Measurements from ENCODE around the gene DEDD2. TPM values are rescaled to one million over a fixed set of nuclear protein-coding genes. Genes with fewer than 3 reads are reported as not detected.
A peak's percentile ranks its signal among the peaks of the same experiment; 100 is the strongest.

The DEDD2 gene
- total RNA-seq, 2 experiments from 2014 or later: 31.8 to 36.0 TPM

DNA sequence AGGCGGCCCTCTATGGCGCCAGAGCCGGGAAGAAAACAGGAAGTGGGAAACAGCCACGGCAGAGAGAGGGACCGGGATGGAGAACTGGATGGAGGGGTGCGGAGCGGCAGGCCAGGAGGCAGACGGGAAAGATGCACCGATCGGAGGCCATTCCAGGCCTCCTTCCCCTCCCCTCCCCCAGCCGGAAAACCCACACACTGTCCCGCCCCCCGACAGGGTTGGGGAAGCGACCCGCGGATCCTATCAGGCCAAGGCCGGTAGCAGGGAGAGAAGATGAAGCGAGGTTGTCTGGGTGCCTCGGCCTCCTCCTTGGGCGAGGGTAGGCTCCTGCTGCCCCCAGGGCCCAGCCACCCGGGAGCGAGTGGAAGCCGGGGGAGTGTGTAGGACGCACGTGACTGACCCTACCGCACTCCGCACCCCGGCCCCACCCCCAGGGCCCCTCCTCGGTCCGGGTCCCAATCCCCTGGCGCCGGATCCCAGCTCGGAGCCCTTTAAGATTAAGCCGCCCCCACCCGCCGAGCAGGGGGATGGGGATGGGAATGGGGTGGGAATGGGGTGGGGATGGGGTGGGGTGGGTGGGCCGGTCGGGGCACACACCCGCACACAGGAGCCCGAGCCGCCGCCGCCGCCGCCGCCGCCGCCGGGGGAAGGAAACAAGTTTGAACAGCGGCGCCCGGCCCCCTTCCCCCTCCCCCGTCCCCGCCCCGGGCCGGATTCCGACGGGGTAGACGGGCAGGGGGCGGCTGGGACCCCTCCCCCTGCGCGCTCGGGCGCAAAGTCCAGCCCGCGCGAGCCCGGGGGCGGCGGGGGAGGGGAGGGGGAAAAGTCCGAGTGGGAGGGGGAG lies 36.0 kb upstream of the DEDD2 start:
- Mint-ChIP-seq H3K36me3 (ENCODE audit: low read depth) (peaks cover 12% of the 10 kb centered on the region), H3K4me3 (peak overlapping the region; percentile 84), H3K9me3 (ENCODE audit: insufficient read depth) (no peaks in the 10 kb centered on the region), H3K27ac (peak overlapping the region; percentile 89), H3K4me1 (ENCODE audit: low read depth) (peaks cover 36% of the 10 kb centered on the region), H3K27me3 (ENCODE audit: low read depth) (peaks cover 7% of the 10 kb centered on the region)
- DNase-seq: peak; percentile 70
- peak; percentile 28 for ATAC-seq
- ChIA-PET CTCF (no interaction called here), POLR2A (interaction anchor here (1.5 to 1.7 kb wide), 2 partner anchors 17 to 33 kb away, joined by 3 to 6 read pairs; partner anchors contain the start of gene ZNF526)

DNA sequence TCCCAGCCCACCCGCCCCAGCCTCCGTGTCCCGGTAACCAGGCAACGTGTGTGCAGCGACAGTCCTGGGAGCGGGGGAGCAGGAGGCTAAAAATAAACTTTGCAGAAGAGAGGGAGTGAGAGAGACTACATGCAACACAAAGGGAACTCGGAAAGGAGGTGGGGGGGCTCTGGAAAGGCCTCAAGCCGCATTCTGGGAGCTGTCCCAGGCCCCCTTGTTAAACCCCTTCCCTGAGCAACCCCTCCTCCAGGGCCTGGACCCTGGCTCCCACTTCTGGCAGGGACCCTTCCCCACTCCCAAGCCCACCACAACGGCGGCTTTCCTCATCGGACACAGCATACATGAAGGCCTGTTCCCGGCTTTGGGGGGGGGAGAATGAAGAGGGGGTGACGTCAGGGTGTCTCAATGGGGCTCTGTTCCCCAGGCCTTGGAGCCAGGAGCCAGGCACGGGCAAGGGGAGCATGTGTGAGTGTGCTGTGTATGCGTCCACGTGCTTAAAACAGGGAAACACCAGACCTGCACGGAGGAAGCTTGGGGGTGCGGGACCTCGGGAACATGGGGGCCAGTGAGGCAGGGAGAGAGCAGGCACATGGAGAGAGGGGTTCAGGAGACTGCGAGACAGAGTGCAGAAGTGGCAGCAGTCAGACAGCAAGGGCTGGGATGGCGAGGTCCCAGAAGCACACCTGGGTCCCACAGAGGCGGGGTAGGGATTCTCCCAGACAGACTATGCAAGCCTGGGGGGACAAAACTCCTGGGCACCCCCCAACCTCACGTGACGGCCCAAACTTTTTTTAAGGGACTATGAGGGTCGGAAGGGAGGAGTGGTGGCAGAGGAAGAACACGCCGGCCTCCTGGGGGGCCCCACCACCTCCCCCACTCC lies 35.1 kb upstream of the DEDD2 start:
- peak overlapping the region; percentile 84 for H3K4me3 Mint-ChIP-seq
- peaks cover 36% of the 10 kb centered on the region for H3K4me1 Mint-ChIP-seq (ENCODE audit: low read depth)
- no peak for DNase-seq
- H3K9me3 Mint-ChIP-seq (ENCODE audit: insufficient read depth): no peaks in the 10 kb centered on the region
- no peak for ATAC-seq
- ChIA-PET CTCF (interaction anchor here (3.6 kb wide), 1 partner anchor 27 kb away, joined by 22 read pairs; no protein-coding TSS in a partner anchor), POLR2A (interaction anchor here (1.0 to 1.7 kb wide), 4 partner anchors 9 to 32 kb away, joined by 3 to 6 read pairs (median 4); partner anchors contain the start of gene ZNF526)
- peaks cover 12% of the 10 kb centered on the region for H3K36me3 Mint-ChIP-seq (ENCODE audit: low read depth)
- H3K27ac Mint-ChIP-seq: peak overlapping the region; percentile 89
- peaks cover 7% of the 10 kb centered on the region for H3K27me3 Mint-ChIP-seq (ENCODE audit: low read depth)

DNA sequence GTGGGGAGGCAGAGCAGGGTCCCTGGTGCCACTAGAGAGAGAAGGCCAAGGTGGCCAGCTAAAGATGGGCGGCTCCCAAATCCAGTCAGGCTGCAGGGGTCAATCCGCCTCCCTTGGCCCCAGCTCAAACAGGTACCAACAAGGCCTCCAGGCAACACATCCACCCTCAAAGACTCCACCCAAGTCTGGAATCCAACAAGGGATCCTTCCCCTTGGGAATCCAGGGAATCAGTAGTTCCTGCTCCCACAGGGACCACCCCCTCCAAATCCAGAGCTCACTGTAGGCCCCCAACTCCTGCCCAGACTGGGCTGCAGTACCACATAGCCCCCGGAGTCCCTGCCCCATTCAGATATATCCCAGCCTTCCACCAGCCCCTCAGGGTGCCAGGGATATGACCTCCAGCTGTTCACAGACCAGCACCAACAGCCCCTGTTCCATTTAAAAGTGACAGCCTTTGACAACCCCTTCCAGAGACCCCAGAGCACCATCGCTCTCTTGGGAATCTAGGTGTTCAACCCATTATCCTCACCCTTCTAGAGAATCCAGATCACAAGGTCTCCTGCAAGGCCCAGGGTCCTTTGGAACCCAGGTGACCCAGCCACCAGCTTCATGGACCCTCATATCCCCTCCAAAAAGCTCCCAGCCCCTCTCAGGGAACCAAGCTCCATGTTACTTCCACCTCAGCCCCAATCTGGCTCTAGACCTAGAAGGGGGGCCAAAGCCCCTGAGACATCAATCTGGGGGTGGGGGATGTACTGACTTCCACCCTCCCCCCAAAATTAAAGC lies 34.3 kb upstream of the DEDD2 start:
- H3K4me1 Mint-ChIP-seq (ENCODE audit: low read depth): peaks cover 35% of the 10 kb centered on the region
- peak overlapping the region; percentile 83 for H3K27ac Mint-ChIP-seq
- H3K36me3 Mint-ChIP-seq (ENCODE audit: low read depth): peaks cover 12% of the 10 kb centered on the region
- H3K9me3 Mint-ChIP-seq (ENCODE audit: insufficient read depth): no peaks in the 10 kb centered on the region
- H3K27me3 Mint-ChIP-seq (ENCODE audit: low read depth): peaks cover 7% of the 10 kb centered on the region
- H3K4me3 Mint-ChIP-seq: peak overlapping the region; percentile 84
- DNase-seq (no peak), ATAC-seq (no peak)
- POLR2A ChIA-PET: interaction anchor here (0.8 to 1.7 kb wide), 6 partner anchors 8 to 31 kb away, joined by 3 to 7 read pairs (median 4); partner anchors contain the start of gene ZNF526
- CTCF ChIA-PET: interaction anchor here (1.0 to 3.6 kb wide), 3 partner anchors 19 to 119 kb away, joined by 3 to 22 read pairs (median 3); no protein-coding TSS in a partner anchor

- peaks cover 35% of the 10 kb centered on the region for H3K4me1 Mint-ChIP-seq (ENCODE audit: low read depth)
- CTCF ChIA-PET: interaction anchor here (1.0 to 3.6 kb wide), 4 partner anchors 20 to 142 kb away, joined by 3 to 22 read pairs (median 4); no protein-coding TSS in a partner anchor
- peaks cover 12% of the 10 kb centered on the region for H3K36me3 Mint-ChIP-seq (ENCODE audit: low read depth)
- DNase-seq (peak; percentile 59), ATAC-seq (no peak)
- no peaks in the 10 kb centered on the region for H3K9me3 Mint-ChIP-seq (ENCODE audit: insufficient read depth)
- peak overlapping the region; percentile 83 for H3K27ac Mint-ChIP-seq
- POLR2A ChIA-PET: interaction anchor here (0.6 to 1.4 kb wide), 6 partner anchors 20 to 155 kb away, joined by 3 to 7 read pairs (median 3); partner anchors contain the start of gene POU2F2
- peak overlapping the region; percentile 28 for H3K4me3 Mint-ChIP-seq
- peaks cover 1% of the 10 kb centered on the region for H3K27me3 Mint-ChIP-seq (ENCODE audit: low read depth)
Measured at GRCh38 chr19:42250666-42251531, 33.4 kb upstream of the DEDD2 start.

DNA sequence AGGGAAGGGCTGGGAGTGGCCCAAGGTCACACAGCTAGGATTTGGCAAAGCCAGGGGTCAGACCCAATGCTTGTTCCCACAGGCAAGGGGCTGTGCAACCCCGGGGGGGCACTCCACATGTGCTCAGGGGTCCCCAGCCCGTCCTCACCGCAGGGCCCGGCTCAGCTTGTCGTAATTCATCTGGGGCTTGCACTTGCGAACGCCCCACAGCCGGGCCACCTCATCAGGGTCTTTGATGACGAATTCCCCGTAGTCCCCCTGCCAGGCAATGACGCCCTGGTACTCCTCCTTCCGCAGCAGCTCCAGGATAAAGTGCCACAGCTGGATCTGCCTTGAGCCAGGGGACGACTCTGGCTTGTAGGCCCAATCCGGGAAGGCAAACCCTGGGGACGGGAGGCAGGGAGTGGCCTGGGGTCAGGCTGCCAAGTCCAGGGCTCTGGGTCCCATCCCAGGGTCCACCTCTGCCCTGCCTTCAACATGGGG lies 32.7 kb upstream of the DEDD2 start:
- ChIA-PET CTCF (interaction anchor here (1.2 to 3.6 kb wide), 3 partner anchors 29 to 141 kb away, joined by 3 to 22 read pairs (median 4); no protein-coding TSS in a partner anchor), POLR2A (interaction anchor here (0.6 to 1.4 kb wide), 7 partner anchors 20 to 154 kb away, joined by 3 to 7 read pairs (median 3); partner anchors contain the start of gene POU2F2)
- Mint-ChIP-seq H3K4me1 (ENCODE audit: low read depth) (peaks cover 40% of the 10 kb centered on the region), H3K36me3 (ENCODE audit: low read depth) (peaks cover 12% of the 10 kb centered on the region), H3K9me3 (ENCODE audit: insufficient read depth) (no peaks in the 10 kb centered on the region), H3K27ac (peak overlapping the region; percentile 73), H3K27me3 (ENCODE audit: low read depth) (no peaks in the 10 kb centered on the region), H3K4me3 (no peak overlapping the region)
- no peak for ATAC-seq
- DNase-seq: no peak

GRCh38 chr19:42249769-42250168 lies 32.3 kb upstream of the DEDD2 start:
- POLR2A ChIA-PET: interaction anchor here (1.0 to 1.2 kb wide), 2 partner anchors 20 to 33 kb away, joined by 3 to 4 read pairs; no protein-coding TSS in a partner anchor
- Mint-ChIP-seq H3K36me3 (ENCODE audit: low read depth) (peaks cover 12% of the 10 kb centered on the region), H3K9me3 (ENCODE audit: insufficient read depth) (no peaks in the 10 kb centered on the region), H3K4me1 (ENCODE audit: low read depth) (peaks cover 44% of the 10 kb centered on the region), H3K27ac (peak overlapping the region; percentile 73), H3K27me3 (ENCODE audit: low read depth) (no peaks in the 10 kb centered on the region), H3K4me3 (no peak overlapping the region)
- CTCF ChIA-PET: interaction anchor here (1.2 to 3.6 kb wide), 3 partner anchors 30 to 141 kb away, joined by 3 to 22 read pairs (median 4); no protein-coding TSS in a partner anchor
- ATAC-seq (no peak), DNase-seq (no peak)

DNA sequence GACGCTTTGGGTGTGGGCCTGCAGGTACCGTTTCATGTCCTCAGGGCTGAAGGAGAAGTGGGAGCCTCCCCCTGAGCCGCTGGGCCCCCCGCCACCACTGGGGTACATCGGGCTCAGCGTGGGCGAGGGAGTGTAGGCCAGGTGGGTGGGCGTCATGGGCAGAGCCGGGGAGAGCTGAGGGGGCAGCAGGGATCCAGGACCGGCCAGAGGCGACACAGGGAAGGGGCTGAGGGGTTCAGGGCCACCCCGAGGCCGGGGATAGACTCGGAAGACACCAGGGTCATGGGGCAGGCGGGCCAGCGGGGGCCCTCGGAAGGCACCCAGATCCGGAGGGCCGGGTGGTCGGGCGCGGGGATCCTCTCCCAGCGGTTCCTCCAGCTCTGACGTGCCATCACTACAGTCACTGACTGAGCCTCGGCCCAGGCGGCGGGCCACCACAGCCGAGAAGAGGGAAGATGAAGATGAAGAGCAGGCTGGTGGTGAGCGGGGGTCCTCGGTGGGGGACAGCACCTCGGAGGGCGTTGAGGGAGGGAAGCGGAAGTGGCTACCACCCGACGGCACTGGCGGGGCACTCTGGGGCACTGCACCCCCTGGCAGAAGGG lies 31.8 kb upstream of the DEDD2 start:
- POLR2A ChIA-PET: interaction anchor here (1.0 to 1.2 kb wide), 2 partner anchors 21 to 33 kb away, joined by 3 to 4 read pairs; no protein-coding TSS in a partner anchor
- ATAC-seq (no peak), DNase-seq (no peak)
- Mint-ChIP-seq H3K27me3 (ENCODE audit: low read depth) (no peaks in the 10 kb centered on the region), H3K9me3 (ENCODE audit: insufficient read depth) (no peaks in the 10 kb centered on the region), H3K36me3 (ENCODE audit: low read depth) (peaks cover 12% of the 10 kb centered on the region), H3K27ac (peak overlapping the region; percentile 69), H3K4me1 (ENCODE audit: low read depth) (peaks cover 48% of the 10 kb centered on the region), H3K4me3 (no peak overlapping the region)
- CTCF ChIA-PET: interaction anchor here (1.2 to 9.0 kb wide), 3 partner anchors 30 to 116 kb away, joined by 3 to 113 read pairs (median 22); no protein-coding TSS in a partner anchor

GRCh38 chr19:42248270-42249148 lies 31.0 kb upstream of the DEDD2 start:
- no peaks in the 10 kb centered on the region for H3K27me3 Mint-ChIP-seq (ENCODE audit: low read depth)
- DNase-seq: no peak
- no peak overlapping the region for H3K4me3 Mint-ChIP-seq
- peak overlapping the region; percentile 69 for H3K27ac Mint-ChIP-seq
- POLR2A ChIA-PET: interaction anchor here (1.2 kb wide), 1 partner anchor 22 kb away, joined by 4 read pairs; no protein-coding TSS in a partner anchor
- H3K4me1 Mint-ChIP-seq (ENCODE audit: low read depth): peaks cover 51% of the 10 kb centered on the region
- no peaks in the 10 kb centered on the region for H3K9me3 Mint-ChIP-seq (ENCODE audit: insufficient read depth)
- ATAC-seq: no peak
- CTCF ChIA-PET: interaction anchor here (9.0 kb wide), 1 partner anchor 31 kb away, joined by 113 read pairs; no protein-coding TSS in a partner anchor
- peaks cover 12% of the 10 kb centered on the region for H3K36me3 Mint-ChIP-seq (ENCODE audit: low read depth)

All from activated CD8-positive, alpha-beta T cell treated with anti-CD3 and anti-CD28 coated beads, Interleukin-2, amount 10 ng/mL, durations not matched to agents 7 days and 5 days (primary cell).